Sigmoid colon (tissue), 7 donors: ENCODE measurements around the gene DNMT3B. TPM values are rescaled to one million over a fixed set of nuclear protein-coding genes. Genes with fewer than 3 reads are reported as not detected.

Source experiments
- DNase-seq: peaks from one replicate; pipeline ENCODE4 v3.0.0-alpha.2; 2019
- H3K27ac ChIP-seq, 4 donors: fragments of 200-600 bp; sonication (generic); one replicate each; pipeline ENCODE4 v1.5.1; 2016 to 2019; ENCODE audit warnings: mild to moderate bottlenecking in 1 of 4
- H3K27me3 ChIP-seq, 3 donors: fragments of 200-600 bp; sonication (generic); one replicate each; pipeline ENCODE4 v1.5.1; 2019; ENCODE audit warnings: mild to moderate bottlenecking in 1 of 3
- H3K36me3 ChIP-seq, 4 donors: fragments of 200-600 bp; sonication (generic); one replicate each; pipeline ENCODE4 v1.5.1; 2016 to 2019
- H3K4me1 ChIP-seq, 4 donors: fragments of 200-600 bp; sonication (generic); one replicate each; pipeline ENCODE4 v1.5.1; 2017 to 2019
- H3K4me3 ChIP-seq, 4 donors: fragments of 200-600 bp; sonication (generic); one replicate each; pipeline ENCODE4 v1.5.1; 2017 to 2019; ENCODE audit warnings: mild to moderate bottlenecking in 2 of 4, moderate library complexity in 1 of 4
- H3K9me3 ChIP-seq, 4 donors: fragments of 200-600 bp in 3 of 4; sonication (generic) in 3 of 4; one replicate each; pipeline versions ENCODE4 v1.5.1 to v1.6.1; 2013 to 2019
- CTCF ChIP-seq, 4 experiments: fragments of 450-650 bp in 3 of 4; fragments of 200-600 bp in 1 of 4; IDR thresholded peaks; one replicate each; pipeline ENCODE4 v1.5.1; 2016 to 2019; ENCODE audit warnings: antibody characterized with exemption in 4 of 4, mild to moderate bottlenecking in 3 of 4, moderate library complexity in 2 of 4
- EP300 ChIP-seq, 4 donors: sonication (generic); formaldehyde crosslinking; IDR thresholded peaks; one replicate each; pipeline ENCODE4 v1.6.1; 2017; ENCODE audit warnings: antibody characterized with exemption in 4 of 4
- POLR2A ChIP-seq, 2 donors: fragments of 450-650 bp; IDR thresholded peaks; one replicate each; pipeline ENCODE4 v1.6.1; 2016; ENCODE audit warnings: antibody characterized with exemption in 2 of 2, mild to moderate bottlenecking in 2 of 2, moderate library complexity in 2 of 2
- POLR2AphosphoS5 ChIP-seq, 4 donors: sonication (generic); formaldehyde crosslinking; IDR thresholded peaks; one replicate each; pipeline ENCODE4 v1.6.1; 2017; ENCODE audit warnings: antibody characterized with exemption in 4 of 4
- WGBS, 2 donors: extraction: QIAGEN DNeasy Blood & Tissue Kit; methylation state at CpG; one replicate each; pipeline ENCODE4 v1.1.7; 2013; 5-methylcytosine and 5-hydroxymethylcytosine counted together
- intact Hi-C: fragments of 100-400 bp; cut with DNase I; formaldehyde crosslinking; loops from one replicate; pipeline ENCODE4 v1.15.1; 2023
- polyA plus RNA-seq, 3 donors: library from polyadenylated mRNA; stranded (reverse); fragments of 200-250 nt; gene quantifications; one replicate each; pipeline ENCODE4 v1.2.3, GENCODE V29; 2013
- total RNA-seq, 4 donors: library from RNA; depleted of rRNA; stranded (reverse); fragments of >200 nt; gene quantifications; one replicate each; pipeline ENCODE4 v1.1.0, GENCODE V29; 2016
- donor health status: healthy with polysubstance abuse.
- donor health status: Bipolar disorder and iron deficiency.
- donor health status: healthy.

DNMT3B gene
- total and polyA plus RNA-seq, 7 donors, result 0.36 to 1.7 (median 0.60) TPM; not detected in 1

GRCh38 chr20:32753731-32754130 lies 8.5 kb upstream of the DNMT3B start:
- no peaks in the 10 kb centered on the region for H3K4me1 ChIP-seq
- H3K4me3 ChIP-seq, result no peak overlapping the region
- no peaks in the 10 kb centered on the region for H3K36me3 ChIP-seq
- TF ChIP-seq CTCF (IDR thresholded peaks at IDR 0.05), result no peak
- TF ChIP-seq POLR2AphosphoS5 (IDR thresholded peaks at IDR 0.05), result no peak
- no peak for TF ChIP-seq EP300 (IDR thresholded peaks at IDR 0.05)
- TF ChIP-seq POLR2A (IDR thresholded peaks at IDR 0.05), result no peak
- H3K9me3 ChIP-seq, result no peaks in the 10 kb centered on the region
- no peaks in the 10 kb centered on the region for H3K27me3 ChIP-seq
- 88 to 89% methylated on average over 4 of the region's 4 CpGs for WGBS, 2 donors
- H3K27ac ChIP-seq, result no peak overlapping the region
- intact Hi-C loops, result no loop called here
- DNase-seq, result no peak

GRCh38 chr20:32756156-32756555 lies 6.0 kb upstream of the DNMT3B start:
- Histone ChIP-seq H3K4me1 (no peaks in the 10 kb centered on the region), H3K27me3 (no peaks in the 10 kb centered on the region), H3K27ac (no peak overlapping the region), H3K36me3 (no peaks in the 10 kb centered on the region), H3K9me3 (no peaks in the 10 kb centered on the region), H3K4me3 (no peak overlapping the region)
- WGBS, 2 donors, result 70 to 72% methylated on average over 5 of the region's 5 CpGs
- intact Hi-C loops, result no loop called here
- DNase-seq, result no peak
- TF ChIP-seq POLR2AphosphoS5 (IDR thresholded peaks at IDR 0.05) (no peak), EP300 (IDR thresholded peaks at IDR 0.05) (no peak), POLR2A (IDR thresholded peaks at IDR 0.05) (no peak), CTCF (IDR thresholded peaks at IDR 0.05) (no peak)

- no peaks in the 10 kb centered on the region for H3K9me3 ChIP-seq
- peak overlapping the region; percentile 63 to 86 (median 78) for H3K4me3 ChIP-seq
- DNase-seq, result no peak
- intact Hi-C loops, result no loop called here
- no peak overlapping the region for H3K27ac ChIP-seq
- TF ChIP-seq CTCF (IDR thresholded peaks at IDR 0.05) (no peak), EP300 (IDR thresholded peaks at IDR 0.05) (no peak), POLR2A (IDR thresholded peaks at IDR 0.05) (no peak), POLR2AphosphoS5 (IDR thresholded peaks at IDR 0.05) (no peak)
- H3K4me1 ChIP-seq, result peaks cover 0 to 22% (median 19%) of the 10 kb centered on the region in 4 donors
- no peaks in the 10 kb centered on the region for H3K36me3 ChIP-seq
- WGBS, 2 donors, result 14 to 49% methylated on average over 6 of the region's 6 CpGs
- no peaks in the 10 kb centered on the region for H3K27me3 ChIP-seq
Observed at GRCh38 chr20:32761417-32761830, 761 bp upstream of the DNMT3B start.

GRCh38 chr20:32762754-32763201 lies 593 bp downstream of the DNMT3B start:
- Histone ChIP-seq H3K4me1 (peaks cover 0 to 22% (median 19%) of the 10 kb centered on the region in 4 donors), H3K27me3 (no peaks in the 10 kb centered on the region), H3K9me3 (no peaks in the 10 kb centered on the region), H3K4me3 (peak overlapping the region; percentile 63 to 86 (median 78)), H3K36me3 (no peaks in the 10 kb centered on the region), H3K27ac (peak overlapping the region in 1 of 4 donors; percentile 40)
- no peak for DNase-seq
- 1% methylated on average over 30 of the region's 30 CpGs for WGBS, 2 donors
- TF ChIP-seq POLR2A (IDR thresholded peaks at IDR 0.05) (no peak), EP300 (IDR thresholded peaks at IDR 0.05) (no peak), CTCF (IDR thresholded peaks at IDR 0.05) (no peak), POLR2AphosphoS5 (IDR thresholded peaks at IDR 0.05) (no peak)
- intact Hi-C loops, result no loop called here
